Measurements from ENCODE around the gene MRPL2. TPM values are rescaled to one million over a fixed set of nuclear protein-coding genes. Genes with fewer than 3 reads are reported as not detected.
A peak's percentile ranks its signal among the peaks of the same experiment; 100 is the strongest.

Gene MRPL2
- total RNA-seq, 3 donors from 2014 or later: 17.9 to 32.1 (median 29.1) TPM

DNA sequence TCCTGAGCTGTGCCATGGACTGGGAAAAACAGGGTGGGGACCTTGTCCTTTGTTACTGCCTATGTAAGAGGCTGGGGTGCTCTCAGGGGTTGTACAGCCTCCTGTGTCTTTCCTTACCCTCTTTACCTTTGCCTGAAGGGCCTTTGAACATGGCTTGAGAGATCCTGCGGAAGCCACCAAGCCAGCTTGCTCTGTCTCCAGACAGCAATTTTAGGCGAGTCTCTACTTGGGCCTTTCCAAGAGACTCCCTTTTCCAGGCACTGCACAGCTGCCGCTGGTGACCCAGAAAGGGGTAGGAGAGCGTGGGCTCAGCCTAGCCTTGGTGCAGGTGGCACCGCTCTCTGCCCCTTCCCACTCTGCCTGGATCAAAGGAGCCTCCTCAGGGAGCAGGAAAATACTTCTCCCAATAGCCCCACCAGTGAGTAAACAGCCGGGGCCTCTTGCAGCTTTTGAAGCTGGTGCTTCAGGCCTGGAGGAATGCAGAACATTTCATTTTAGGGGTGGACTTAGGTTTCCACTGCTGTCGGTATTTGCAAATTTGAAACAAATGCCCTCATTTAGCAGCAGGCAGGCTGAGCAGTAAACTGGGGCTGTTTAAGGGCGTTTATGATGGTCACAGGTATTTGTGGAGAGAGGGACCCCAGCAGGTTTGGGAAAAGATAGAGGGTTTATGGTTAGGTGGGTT lies 30.8 kb upstream of the MRPL2 start:
- Histone ChIP-seq H3K27ac (peak overlapping the region; percentile 92 to 93), H3K4me1 (peaks cover 13 to 17% of the 10 kb centered on the region in 2 donors), H3K4me3 (peak overlapping the region in 2 of 3 donors; percentile 0 to 43)

DNA sequence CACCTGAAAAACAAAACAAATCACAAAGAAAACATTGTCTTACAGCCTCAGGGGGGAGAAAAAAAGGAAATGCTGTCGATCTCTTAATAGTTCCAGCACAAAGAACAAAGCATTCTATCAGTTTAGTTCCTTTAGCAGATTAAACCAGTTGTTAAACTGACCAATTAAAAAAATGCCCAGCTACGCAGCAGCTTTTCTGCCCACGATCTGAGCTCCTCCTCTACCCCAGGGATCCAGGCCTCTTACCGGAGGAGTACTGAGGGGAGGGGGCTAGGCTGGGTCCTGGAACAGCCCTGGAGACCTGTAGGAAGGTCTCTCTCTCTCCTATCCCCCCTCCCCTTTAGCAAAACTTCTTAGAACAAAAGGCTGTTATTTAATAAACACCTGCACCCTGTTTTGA lies 30.2 kb upstream of the MRPL2 start:
- no peaks in the 10 kb centered on the region for H3K9me3 ChIP-seq
- no peaks in the 10 kb centered on the region for H3K36me3 ChIP-seq
- intact Hi-C loops (cut with DNase I; ENCODE audit: low total_unique reads): no loop called here
- no peak for DNase-seq (ENCODE audit: low spot score in 2 of 2)
- no peaks in the 10 kb centered on the region for H3K27me3 ChIP-seq
- peaks cover 13 to 17% of the 10 kb centered on the region in 2 donors for H3K4me1 ChIP-seq
- peak overlapping the region; percentile 92 to 93 for H3K27ac ChIP-seq
- TF ChIP-seq POLR2AphosphoS5 (IDR thresholded peaks at IDR 0.05) (no peak), POLR2A (IDR thresholded peaks at IDR 0.05) (no peak)
- TF ChIP-seq, protein P1, sequence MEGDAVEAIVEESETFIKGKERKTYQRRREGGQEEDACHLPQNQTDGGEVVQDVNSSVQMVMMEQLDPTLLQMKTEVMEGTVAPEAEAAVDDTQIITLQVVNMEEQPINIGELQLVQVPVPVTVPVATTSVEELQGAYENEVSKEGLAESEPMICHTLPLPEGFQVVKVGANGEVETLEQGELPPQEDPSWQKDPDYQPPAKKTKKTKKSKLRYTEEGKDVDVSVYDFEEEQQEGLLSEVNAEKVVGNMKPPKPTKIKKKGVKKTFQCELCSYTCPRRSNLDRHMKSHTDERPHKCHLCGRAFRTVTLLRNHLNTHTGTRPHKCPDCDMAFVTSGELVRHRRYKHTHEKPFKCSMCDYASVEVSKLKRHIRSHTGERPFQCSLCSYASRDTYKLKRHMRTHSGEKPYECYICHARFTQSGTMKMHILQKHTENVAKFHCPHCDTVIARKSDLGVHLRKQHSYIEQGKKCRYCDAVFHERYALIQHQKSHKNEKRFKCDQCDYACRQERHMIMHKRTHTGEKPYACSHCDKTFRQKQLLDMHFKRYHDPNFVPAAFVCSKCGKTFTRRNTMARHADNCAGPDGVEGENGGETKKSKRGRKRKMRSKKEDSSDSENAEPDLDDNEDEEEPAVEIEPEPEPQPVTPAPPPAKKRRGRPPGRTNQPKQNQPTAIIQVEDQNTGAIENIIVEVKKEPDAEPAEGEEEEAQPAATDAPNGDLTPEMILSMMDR (IDR thresholded peaks at IDR 0.05): no peak
- peak overlapping the region in 2 of 3 donors; percentile 0 to 43 for H3K4me3 ChIP-seq

More for the DNA sequence above, 30.8 kb upstream of the MRPL2 start:
- Histone ChIP-seq H3K9me3 (no peaks in the 10 kb centered on the region), H3K27me3 (no peaks in the 10 kb centered on the region), H3K36me3 (no peaks in the 10 kb centered on the region)
- intact Hi-C loops (cut with DNase I; ENCODE audit: low total_unique reads): no loop called here
- TF ChIP-seq POLR2AphosphoS5 (IDR thresholded peaks at IDR 0.05) (no peak), POLR2A (IDR thresholded peaks at IDR 0.05) (no peak)
- TF ChIP-seq, protein P1 (IDR thresholded peaks at IDR 0.05): no peak
- DNase-seq (ENCODE audit: low spot score in 2 of 2): no peak

DNA sequence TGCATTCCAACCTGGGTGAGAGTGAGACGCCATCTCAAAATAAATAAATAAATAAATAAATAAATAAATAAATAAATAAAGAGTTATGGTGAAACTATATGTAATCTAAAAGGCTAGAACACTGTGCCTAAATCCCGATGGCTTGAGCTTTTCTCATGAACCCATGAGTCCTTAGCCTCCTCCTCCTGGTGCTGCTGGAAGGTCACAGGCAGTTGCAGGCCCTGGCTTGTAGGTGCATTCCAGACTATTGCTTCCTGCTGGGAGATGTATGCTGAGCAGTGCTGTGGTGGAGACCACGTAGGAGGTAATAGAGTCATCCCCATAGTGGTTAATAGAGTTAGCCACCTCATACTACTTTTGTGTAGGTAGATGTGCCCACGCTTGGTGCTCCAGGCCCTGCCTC lies 29.4 kb upstream of the MRPL2 start:
- Histone ChIP-seq H3K9me3 (no peaks in the 10 kb centered on the region), H3K4me3 (no peak overlapping the region), H3K27me3 (no peaks in the 10 kb centered on the region), H3K36me3 (no peaks in the 10 kb centered on the region), H3K4me1 (peaks cover 13 to 17% of the 10 kb centered on the region in 2 donors), H3K27ac (peak overlapping the region; percentile 92 to 93)
- intact Hi-C loops (cut with DNase I; ENCODE audit: low total_unique reads): loop anchor here (1.0 kb wide), 1 partner anchor 19 kb away; no protein-coding TSS in a partner anchor
- TF ChIP-seq, protein P1 (IDR thresholded peaks at IDR 0.05): no peak
- TF ChIP-seq POLR2AphosphoS5 (IDR thresholded peaks at IDR 0.05) (no peak), POLR2A (IDR thresholded peaks at IDR 0.05) (no peak)
- DNase-seq (ENCODE audit: low spot score in 2 of 2): peak in 1 of 2 donors; percentile 70

DNA sequence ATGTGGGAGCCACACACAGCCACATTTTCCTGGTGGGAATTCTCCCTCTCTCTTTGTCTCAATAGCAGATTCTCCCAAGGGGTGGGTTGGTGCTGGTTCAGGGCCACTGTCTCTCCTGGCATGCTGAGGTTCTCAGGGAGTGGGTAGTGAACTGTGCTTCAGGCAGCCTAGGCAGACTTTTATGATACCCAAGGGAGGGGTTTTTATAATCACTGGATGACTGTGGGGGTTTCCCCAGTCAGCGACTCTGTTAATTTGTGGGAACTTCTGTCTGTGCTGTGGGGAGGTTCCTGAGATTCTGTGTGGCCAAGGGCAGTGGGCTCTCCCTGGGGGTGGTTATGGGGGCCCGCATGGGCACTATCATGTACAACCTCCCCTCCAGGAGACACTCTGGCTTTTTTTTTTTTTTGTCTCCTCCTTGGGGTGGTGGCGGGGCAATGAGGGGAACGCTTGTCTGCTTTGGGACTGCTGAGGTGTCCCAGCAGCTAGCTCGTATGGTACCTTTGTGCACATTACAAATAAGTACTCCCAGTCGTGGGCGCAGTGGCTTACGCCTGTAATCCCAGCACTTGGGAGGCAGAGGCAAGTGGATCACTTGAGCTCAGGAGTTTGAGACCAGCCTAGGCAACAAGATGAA lies 26.9 kb upstream of the MRPL2 start:
- H3K4me3 ChIP-seq: no peak overlapping the region
- peaks cover 13 to 17% of the 10 kb centered on the region in 2 donors for H3K4me1 ChIP-seq
- no peaks in the 10 kb centered on the region for H3K36me3 ChIP-seq
- no peak overlapping the region for H3K27ac ChIP-seq
- TF ChIP-seq, protein P1 (IDR thresholded peaks at IDR 0.05): no peak
- TF ChIP-seq POLR2A (IDR thresholded peaks at IDR 0.05) (no peak), POLR2AphosphoS5 (IDR thresholded peaks at IDR 0.05) (no peak)
- intact Hi-C loops (cut with DNase I; ENCODE audit: low total_unique reads): no loop called here
- no peak for DNase-seq (ENCODE audit: low spot score in 2 of 2)
- no peaks in the 10 kb centered on the region for H3K27me3 ChIP-seq
- no peaks in the 10 kb centered on the region for H3K9me3 ChIP-seq

Measured in breast epithelium (tissue), 4 donors.